ENCODE results near the gene DHRS2. TPM values are rescaled to one million over a fixed set of nuclear protein-coding genes. Genes with fewer than 3 reads are reported as not detected.
A peak's percentile ranks its signal among the peaks of the same experiment; 100 is the strongest.

The DHRS2 gene
- total and polyA plus RNA-seq, 2 of the 13 experiments (the other 11 are each of a cell fraction or from before 2014, with no cell fraction given) = 1,621 to 3,021 TPM

- TF ChIP-seq, protein P1, sequence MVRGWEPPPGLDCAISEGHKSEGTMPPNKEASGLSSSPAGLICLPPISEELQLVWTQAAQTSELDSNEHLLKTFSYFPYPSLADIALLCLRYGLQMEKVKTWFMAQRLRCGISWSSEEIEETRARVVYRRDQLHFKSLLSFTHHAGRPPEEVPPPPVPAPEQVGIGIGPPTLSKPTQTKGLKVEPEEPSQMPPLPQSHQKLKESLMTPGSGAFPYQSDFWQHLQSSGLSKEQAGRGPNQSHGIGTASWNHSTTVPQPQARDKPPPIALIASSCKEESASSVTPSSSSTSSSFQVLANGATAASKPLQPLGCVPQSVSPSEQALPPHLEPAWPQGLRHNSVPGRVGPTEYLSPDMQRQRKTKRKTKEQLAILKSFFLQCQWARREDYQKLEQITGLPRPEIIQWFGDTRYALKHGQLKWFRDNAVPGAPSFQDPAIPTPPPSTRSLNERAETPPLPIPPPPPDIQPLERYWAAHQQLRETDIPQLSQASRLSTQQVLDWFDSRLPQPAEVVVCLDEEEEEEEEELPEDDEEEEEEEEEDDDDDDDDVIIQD (CRISPR knock-in tag; IDR thresholded peaks at IDR 0.05; ENCODE audit: low read depth) = 0 out of 2 replicates have a peak, but pooled peaks have one; percentile 17
- TF ChIP-seq ZNF260 (CRISPR knock-in tag; IDR thresholded peaks at IDR 0.05; ENCODE audit: borderline replicate concordance, low read depth) = no peak
- TF ChIP-seq ZKSCAN5 (CRISPR knock-in tag; IDR thresholded peaks at IDR 0.05) = no peak
- TF ChIP-seq HIVEP1 (CRISPR knock-in tag; IDR thresholded peaks at IDR 0.05) = no peak
- TF ChIP-seq YEATS4 (CRISPR knock-in tag; IDR thresholded peaks at IDR 0.05; ENCODE audit: borderline replicate concordance) = no peak
- TF ChIP-seq, protein P2, sequence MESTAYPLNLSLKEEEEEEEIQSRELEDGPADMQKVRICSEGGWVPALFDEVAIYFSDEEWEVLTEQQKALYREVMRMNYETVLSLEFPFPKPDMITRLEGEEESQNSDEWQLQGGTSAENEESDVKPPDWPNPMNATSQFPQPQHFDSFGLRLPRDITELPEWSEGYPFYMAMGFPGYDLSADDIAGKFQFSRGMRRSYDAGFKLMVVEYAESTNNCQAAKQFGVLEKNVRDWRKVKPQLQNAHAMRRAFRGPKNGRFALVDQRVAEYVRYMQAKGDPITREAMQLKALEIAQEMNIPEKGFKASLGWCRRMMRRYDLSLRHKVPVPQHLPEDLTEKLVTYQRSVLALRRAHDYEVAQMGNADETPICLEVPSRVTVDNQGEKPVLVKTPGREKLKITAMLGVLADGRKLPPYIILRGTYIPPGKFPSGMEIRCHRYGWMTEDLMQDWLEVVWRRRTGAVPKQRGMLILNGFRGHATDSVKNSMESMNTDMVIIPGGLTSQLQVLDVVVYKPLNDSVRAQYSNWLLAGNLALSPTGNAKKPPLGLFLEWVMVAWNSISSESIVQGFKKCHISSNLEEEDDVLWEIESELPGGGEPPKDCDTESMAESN (CRISPR knock-in tag; conservative IDR thresholded peaks at IDR 0.05) = peak; percentile 46; the same call in 1 of the 2 replicates
- TF ChIP-seq HDAC2 (CRISPR knock-in tag; IDR thresholded peaks at IDR 0.05) = 0 out of 2 replicates have a peak, but pooled peaks have one; percentile 12
- no peak for TF ChIP-seq E2F2 (CRISPR knock-in tag; IDR thresholded peaks at IDR 0.05; ENCODE audit: borderline replicate concordance)
- TF ChIP-seq GATAD2A (CRISPR knock-in tag; IDR thresholded peaks at IDR 0.05) = 0 out of 2 replicates have a peak, but pooled peaks have one; percentile 31
- TF ChIP-seq FOXC1 (CRISPR knock-in tag; IDR thresholded peaks at IDR 0.05; ENCODE audit: borderline replicate concordance) = no peak
- TF ChIP-seq ZNF44 (CRISPR knock-in tag; IDR thresholded peaks at IDR 0.05) = no peak
- TF ChIP-seq HNF1A (IDR thresholded peaks at IDR 0.05; ENCODE audit: low read depth) = 0 out of 2 replicates have a peak, but pooled peaks have one; percentile 27
- no peak; the same call in 1 of the 2 replicates for TF ChIP-seq HNF1A (CRISPR knock-in tag; IDR thresholded peaks at IDR 0.05; ENCODE audit: borderline replicate concordance)
- TF ChIP-seq, protein P3, sequence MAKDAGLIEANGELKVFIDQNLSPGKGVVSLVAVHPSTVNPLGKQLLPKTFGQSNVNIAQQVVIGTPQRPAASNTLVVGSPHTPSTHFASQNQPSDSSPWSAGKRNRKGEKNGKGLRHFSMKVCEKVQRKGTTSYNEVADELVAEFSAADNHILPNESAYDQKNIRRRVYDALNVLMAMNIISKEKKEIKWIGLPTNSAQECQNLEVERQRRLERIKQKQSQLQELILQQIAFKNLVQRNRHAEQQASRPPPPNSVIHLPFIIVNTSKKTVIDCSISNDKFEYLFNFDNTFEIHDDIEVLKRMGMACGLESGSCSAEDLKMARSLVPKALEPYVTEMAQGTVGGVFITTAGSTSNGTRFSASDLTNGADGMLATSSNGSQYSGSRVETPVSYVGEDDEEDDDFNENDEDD (CRISPR knock-in tag; IDR thresholded peaks at IDR 0.05; ENCODE audit: borderline replicate concordance) = no peak
- TF ChIP-seq ZNF614 (CRISPR knock-in tag; IDR thresholded peaks at IDR 0.05; ENCODE audit: borderline replicate concordance) = no peak
- TF ChIP-seq PRPF4 (IDR thresholded peaks at IDR 0.05; ENCODE audit: low read depth, low read length, poor library complexity, severe bottlenecking) = no peak
- 0 out of 2 replicates have a peak, but pooled peaks have one; percentile 32 for TF ChIP-seq MIXL1 (CRISPR knock-in tag; IDR thresholded peaks at IDR 0.05)
- TF ChIP-seq SOX13 (IDR thresholded peaks at IDR 0.05) = peak; percentile 61; the same call in 1 of the 2 replicates
- TF ChIP-seq SOX13 (CRISPR knock-in tag; conservative IDR thresholded peaks at IDR 0.05 in 1 of 2, IDR thresholded peaks at IDR 0.05 in 1 of 2) = peak in 1 of 2 experiments; percentile 80; a peak in 2 of 4 replicates
- TF ChIP-seq CREB1 (IDR thresholded peaks at IDR 0.05) = no peak
- TF ChIP-seq CREB1 (CRISPR knock-in tag; IDR thresholded peaks at IDR 0.05) = no peak
Measured at GRCh38 chr14:23629204-23629603, 7.0 kb upstream of the DHRS2 start (continued).

Data from HepG2 (cell line).